ENCODE data around the gene ARHGAP24. TPM values are rescaled to one million over a fixed set of nuclear protein-coding genes. Genes with fewer than 3 reads are reported as not detected.
A peak's percentile ranks its signal among the peaks of the same experiment; 100 is the strongest.

Gene ARHGAP24
- total and polyA plus RNA-seq, 2 experiments from 2014 or later, result 19.5 to 29.6 TPM

- 54% methylated on average over 3 of the region's 3 CpGs for WGBS (ENCODE audit: low lambda C conversion rate, missing lambda C conversion rate)
- no peak overlapping the region for H3K27ac ChIP-seq
- H3K4me3 ChIP-seq, result no peak overlapping the region
- no peaks in the 10 kb centered on the region for H3K27me3 ChIP-seq
- no peaks in the 10 kb centered on the region for H3K36me3 ChIP-seq (replicated peaks; ENCODE audit: insufficient read depth, low read depth)
- H3K4me1 ChIP-seq (ENCODE audit: insufficient read depth), result no peaks in the 10 kb centered on the region
- H3K9me3 ChIP-seq (ENCODE audit: low read depth), result no peaks in the 10 kb centered on the region
- DNase-seq (ENCODE audit: low spot score), result peak; percentile 20
- H3K9me2 ChIP-seq (replicated peaks; ENCODE audit: insufficient read depth), result no peaks in the 10 kb centered on the region
- no peak overlapping the region for H2AFZ ChIP-seq
- no peaks in the 10 kb centered on the region for H4K20me1 ChIP-seq (ENCODE audit: insufficient read depth, poor library complexity, severe bottlenecking)
- TF ChIP-seq EZH2 (IDR thresholded peaks at IDR 0.05; ENCODE audit: borderline replicate concordance) (no peak), EZH2phosphoT487 (IDR thresholded peaks at IDR 0.05; ENCODE audit: low read depth, severe bottlenecking, unreplicated experiment) (no peak)
- TF ChIP-seq, protein P1, sequence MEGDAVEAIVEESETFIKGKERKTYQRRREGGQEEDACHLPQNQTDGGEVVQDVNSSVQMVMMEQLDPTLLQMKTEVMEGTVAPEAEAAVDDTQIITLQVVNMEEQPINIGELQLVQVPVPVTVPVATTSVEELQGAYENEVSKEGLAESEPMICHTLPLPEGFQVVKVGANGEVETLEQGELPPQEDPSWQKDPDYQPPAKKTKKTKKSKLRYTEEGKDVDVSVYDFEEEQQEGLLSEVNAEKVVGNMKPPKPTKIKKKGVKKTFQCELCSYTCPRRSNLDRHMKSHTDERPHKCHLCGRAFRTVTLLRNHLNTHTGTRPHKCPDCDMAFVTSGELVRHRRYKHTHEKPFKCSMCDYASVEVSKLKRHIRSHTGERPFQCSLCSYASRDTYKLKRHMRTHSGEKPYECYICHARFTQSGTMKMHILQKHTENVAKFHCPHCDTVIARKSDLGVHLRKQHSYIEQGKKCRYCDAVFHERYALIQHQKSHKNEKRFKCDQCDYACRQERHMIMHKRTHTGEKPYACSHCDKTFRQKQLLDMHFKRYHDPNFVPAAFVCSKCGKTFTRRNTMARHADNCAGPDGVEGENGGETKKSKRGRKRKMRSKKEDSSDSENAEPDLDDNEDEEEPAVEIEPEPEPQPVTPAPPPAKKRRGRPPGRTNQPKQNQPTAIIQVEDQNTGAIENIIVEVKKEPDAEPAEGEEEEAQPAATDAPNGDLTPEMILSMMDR (IDR thresholded peaks at IDR 0.05; ENCODE audit: poor library complexity), result no peak
- no peaks in the 10 kb centered on the region for H3K79me2 ChIP-seq
- H3K4me2 ChIP-seq, result no peak overlapping the region
Measured at GRCh38 chr4:85720735-85721134, 245.8 kb downstream of the ARHGAP24 start.

DNA sequence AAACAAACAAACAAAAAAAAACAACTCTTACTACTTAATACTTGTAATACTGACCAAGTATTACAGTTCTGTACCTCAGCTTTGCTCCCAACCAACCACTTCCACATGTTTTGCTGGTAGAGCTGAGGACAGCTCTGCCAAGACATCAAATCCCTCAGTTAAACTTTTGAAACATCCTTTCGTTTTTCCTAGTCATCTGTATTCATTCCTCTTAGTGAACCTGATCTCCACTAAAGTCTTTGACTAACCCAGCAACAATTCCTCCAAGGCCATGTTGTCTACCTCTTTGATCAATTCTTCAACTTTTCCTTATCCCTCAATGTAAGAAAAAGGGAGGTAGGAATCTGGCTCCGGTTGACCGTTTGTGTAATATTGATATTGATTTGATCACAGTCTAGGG is 247.5 kb downstream of the ARHGAP24 start:
- H3K27ac ChIP-seq, result no peak overlapping the region
- H3K27me3 ChIP-seq, result no peaks in the 10 kb centered on the region
- no peak for TF ChIP-seq EZH2 (IDR thresholded peaks at IDR 0.05; ENCODE audit: borderline replicate concordance)
- no peak for TF ChIP-seq EZH2phosphoT487 (IDR thresholded peaks at IDR 0.05; ENCODE audit: low read depth, severe bottlenecking, unreplicated experiment)
- TF ChIP-seq, protein P1 (IDR thresholded peaks at IDR 0.05; ENCODE audit: poor library complexity), result no peak
- no peaks in the 10 kb centered on the region for H3K9me3 ChIP-seq (ENCODE audit: low read depth)
- no peak overlapping the region for H2AFZ ChIP-seq
- no peaks in the 10 kb centered on the region for H3K4me1 ChIP-seq (ENCODE audit: insufficient read depth)
- H3K9me2 ChIP-seq (replicated peaks; ENCODE audit: insufficient read depth), result no peaks in the 10 kb centered on the region
- no peaks in the 10 kb centered on the region for H3K36me3 ChIP-seq (replicated peaks; ENCODE audit: insufficient read depth, low read depth)
- no peak overlapping the region for H3K4me2 ChIP-seq
- H3K79me2 ChIP-seq, result no peaks in the 10 kb centered on the region
- 96% methylated on average over 3 of the region's 3 CpGs for WGBS (ENCODE audit: low lambda C conversion rate, missing lambda C conversion rate)
- DNase-seq (ENCODE audit: low spot score), result no peak
- no peaks in the 10 kb centered on the region for H4K20me1 ChIP-seq (ENCODE audit: insufficient read depth, poor library complexity, severe bottlenecking)
- H3K4me3 ChIP-seq, result no peak overlapping the region

- H2AFZ ChIP-seq, result no peak overlapping the region
- no peaks in the 10 kb centered on the region for H3K9me3 ChIP-seq (ENCODE audit: low read depth)
- WGBS (ENCODE audit: low lambda C conversion rate, missing lambda C conversion rate), result 81% methylated on average over 2 of the region's 2 CpGs
- H4K20me1 ChIP-seq (ENCODE audit: insufficient read depth, poor library complexity, severe bottlenecking), result no peaks in the 10 kb centered on the region
- no peaks in the 10 kb centered on the region for H3K9me2 ChIP-seq (replicated peaks; ENCODE audit: insufficient read depth)
- no peaks in the 10 kb centered on the region for H3K27me3 ChIP-seq
- no peaks in the 10 kb centered on the region for H3K79me2 ChIP-seq
- no peak for TF ChIP-seq EZH2 (IDR thresholded peaks at IDR 0.05; ENCODE audit: borderline replicate concordance)
- no peak overlapping the region for H3K4me2 ChIP-seq
- H3K4me1 ChIP-seq (ENCODE audit: insufficient read depth), result no peaks in the 10 kb centered on the region
- no peaks in the 10 kb centered on the region for H3K36me3 ChIP-seq (replicated peaks; ENCODE audit: insufficient read depth, low read depth)
- no peak overlapping the region for H3K4me3 ChIP-seq
- no peak overlapping the region for H3K27ac ChIP-seq
- DNase-seq (ENCODE audit: low spot score), result no peak
Measured at GRCh38 chr4:85722807-85723206, 247.9 kb downstream of the ARHGAP24 start.

- Histone ChIP-seq H3K4me3 (no peak overlapping the region), H3K36me3 (replicated peaks; ENCODE audit: insufficient read depth, low read depth) (no peaks in the 10 kb centered on the region), H3K27ac (no peak overlapping the region), H3K9me2 (replicated peaks; ENCODE audit: insufficient read depth) (no peaks in the 10 kb centered on the region), H4K20me1 (ENCODE audit: insufficient read depth, poor library complexity, severe bottlenecking) (no peaks in the 10 kb centered on the region), H3K79me2 (no peaks in the 10 kb centered on the region), H3K4me2 (no peak overlapping the region), H3K4me1 (ENCODE audit: insufficient read depth) (peaks cover 3% of the 10 kb centered on the region), H3K9me3 (ENCODE audit: low read depth) (no peaks in the 10 kb centered on the region), H3K27me3 (no peaks in the 10 kb centered on the region), H2AFZ (no peak overlapping the region)
- DNase-seq (ENCODE audit: low spot score), result no peak
- 97% methylated on average over 3 of the region's 3 CpGs for WGBS (ENCODE audit: low lambda C conversion rate, missing lambda C conversion rate)
- TF ChIP-seq EZH2phosphoT487 (IDR thresholded peaks at IDR 0.05; ENCODE audit: low read depth, severe bottlenecking, unreplicated experiment) (no peak), EZH2 (IDR thresholded peaks at IDR 0.05; ENCODE audit: borderline replicate concordance) (no peak)
- TF ChIP-seq, protein P1 (IDR thresholded peaks at IDR 0.05; ENCODE audit: poor library complexity), result no peak
Measured at GRCh38 chr4:85724791-85725563, 250.0 kb downstream of the ARHGAP24 start.
